HG03095 (cell line): Measurements from ENCODE around the gene UBE2B.

Experiments used
- ATAC-seq: cut with Tn5 transposase; IDR thresholded peaks from one replicate; pipeline ENCODE4 v1.9.1; 2021; ENCODE audit warnings: moderate library complexity; ENCODE audit not compliant: unreplicated experiment

Gene UBE2B

DNA sequence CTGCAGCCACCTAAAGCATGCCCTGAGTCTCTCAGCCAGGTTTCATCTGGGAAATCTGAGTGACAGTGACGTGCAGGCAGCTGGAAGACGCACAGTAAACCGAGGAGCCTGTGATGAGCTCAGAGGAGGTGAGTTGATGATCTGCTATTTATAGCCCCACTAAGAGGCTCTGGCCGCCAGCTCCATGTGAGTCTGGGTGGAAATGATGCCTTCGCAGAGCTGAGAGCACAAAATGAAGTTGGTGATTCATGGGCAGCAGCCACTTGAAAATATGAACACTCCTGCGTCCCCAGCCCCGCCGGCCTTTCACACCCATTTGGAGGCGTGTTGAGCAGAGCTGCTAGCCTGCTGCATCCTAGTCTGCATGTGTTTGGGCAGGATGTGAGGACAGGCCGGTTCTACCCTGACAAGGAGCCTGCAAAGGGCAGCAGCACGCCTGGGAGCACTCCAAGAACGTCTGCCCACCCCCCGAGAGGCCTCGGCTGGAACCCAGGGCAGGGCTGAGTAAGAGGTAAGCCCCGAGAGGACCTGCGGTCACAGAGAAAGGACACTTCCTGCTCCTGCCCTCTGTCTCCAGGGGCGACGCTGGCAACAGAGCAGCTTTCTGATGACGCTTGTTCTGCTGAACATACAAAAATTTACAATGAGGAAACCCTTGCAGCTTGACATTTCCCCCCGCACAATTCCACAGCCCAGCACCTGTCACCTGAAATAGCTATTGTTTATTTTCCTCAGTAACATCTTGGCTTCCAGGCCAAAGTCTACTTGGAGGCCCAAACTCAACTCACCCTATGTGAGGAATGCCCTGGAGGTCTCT, 65.4 kb downstream of the UBE2B start:
- peak; percentile 82 for ATAC-seq

DNA sequence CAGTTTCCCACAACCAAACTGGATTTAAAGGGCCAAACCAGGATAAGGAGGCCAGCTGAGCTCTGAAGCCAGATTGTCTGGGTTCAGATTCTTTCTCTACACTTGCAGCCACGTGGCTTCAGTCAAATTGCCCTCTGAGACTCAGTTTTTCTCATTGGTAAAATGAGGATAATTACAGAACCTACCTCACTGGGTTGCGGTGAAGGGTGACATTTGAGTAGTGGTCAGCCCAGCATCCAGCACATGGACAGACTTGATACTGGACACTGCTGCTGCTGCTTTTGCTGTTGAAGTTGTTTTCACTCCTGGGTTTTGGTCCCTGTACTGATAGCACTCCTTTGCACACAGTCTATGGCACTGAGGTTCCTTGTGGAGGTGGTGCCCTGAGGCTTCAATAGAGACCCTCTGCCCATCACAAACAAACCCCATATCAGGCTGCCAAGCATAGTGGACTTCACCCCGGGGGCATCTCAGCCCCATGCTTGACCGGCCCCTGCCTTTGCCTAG, 66.0 kb downstream of the UBE2B start:
- ATAC-seq: peak; percentile 9

DNA sequence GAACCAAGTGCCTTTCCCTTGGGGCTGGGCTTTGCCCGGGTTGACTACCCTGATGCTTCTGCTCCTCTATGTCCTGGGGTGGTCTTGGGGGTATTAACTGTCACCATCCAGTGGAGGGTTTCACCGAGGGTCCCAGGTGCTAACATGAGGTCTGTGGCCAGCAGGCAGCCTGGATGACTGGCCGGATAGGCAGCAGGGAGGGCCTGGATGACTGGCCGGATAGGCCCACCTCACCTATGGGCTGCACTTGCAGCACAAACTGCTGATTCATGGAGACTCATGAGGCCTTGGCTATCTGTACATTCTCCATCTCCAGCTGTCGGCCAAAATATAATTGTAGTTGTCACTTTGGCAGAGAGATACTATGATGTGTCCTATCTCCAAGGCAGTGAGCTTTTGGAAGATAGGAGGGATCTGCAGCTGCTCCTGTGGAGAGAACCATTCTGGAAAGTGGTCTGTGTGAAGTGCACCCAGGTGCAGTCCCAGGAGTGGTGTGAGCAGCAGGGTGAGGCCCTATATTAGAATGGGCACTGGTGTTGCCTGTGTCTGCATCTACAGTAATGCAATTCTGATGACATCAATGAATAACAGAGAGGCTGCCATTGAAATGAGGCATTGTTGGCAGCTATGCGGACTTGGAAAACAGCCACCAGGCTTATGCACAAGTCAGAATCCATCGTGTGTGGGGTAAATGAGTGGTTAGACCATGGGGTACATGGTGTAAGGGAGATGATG, 66.6 kb downstream of the UBE2B start:
- no peak for ATAC-seq

DNA sequence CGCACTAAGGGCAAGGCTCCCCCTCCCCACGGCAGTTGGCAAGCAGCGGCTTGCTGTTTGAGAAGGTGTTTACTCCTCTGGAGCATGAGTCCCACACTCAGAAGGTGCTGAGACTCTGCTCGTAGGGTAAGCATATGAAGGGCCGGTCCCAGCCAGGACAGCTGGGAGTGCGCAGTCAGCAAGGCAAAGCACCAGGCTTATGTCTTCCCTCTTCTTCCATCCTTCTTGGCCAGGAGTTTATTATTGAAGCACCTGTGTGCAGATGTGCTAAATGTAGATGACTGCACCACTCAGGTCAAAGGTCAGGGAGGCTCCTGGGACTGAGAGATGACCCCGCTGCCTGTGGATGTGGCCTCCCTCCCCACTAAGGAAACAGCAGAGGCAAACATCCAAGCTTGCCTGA, 67.4 kb downstream of the UBE2B start:
- no peak for ATAC-seq

DNA sequence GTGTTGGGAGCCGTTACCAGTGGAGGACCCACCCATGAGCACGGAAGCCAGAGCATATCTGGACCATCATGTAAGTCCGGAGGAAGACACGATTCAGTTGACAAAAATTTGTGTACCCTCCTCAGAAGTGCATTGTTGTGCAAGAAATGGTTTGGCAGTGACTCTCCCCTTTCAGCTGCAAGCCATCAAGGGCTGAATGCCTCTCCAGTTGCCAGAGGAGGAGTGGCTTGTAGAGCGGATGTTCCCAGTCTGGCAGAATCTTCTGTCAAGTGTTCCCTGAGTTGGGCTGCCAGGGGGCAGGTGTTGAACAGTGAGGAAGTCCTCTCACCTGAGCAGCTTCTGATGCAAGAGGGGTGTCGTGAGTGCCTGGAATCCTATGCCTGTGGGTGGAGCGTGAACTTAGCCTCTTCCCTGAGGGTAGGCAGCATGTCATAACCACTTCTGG, 67.9 kb downstream of the UBE2B start:
- no peak for ATAC-seq

DNA sequence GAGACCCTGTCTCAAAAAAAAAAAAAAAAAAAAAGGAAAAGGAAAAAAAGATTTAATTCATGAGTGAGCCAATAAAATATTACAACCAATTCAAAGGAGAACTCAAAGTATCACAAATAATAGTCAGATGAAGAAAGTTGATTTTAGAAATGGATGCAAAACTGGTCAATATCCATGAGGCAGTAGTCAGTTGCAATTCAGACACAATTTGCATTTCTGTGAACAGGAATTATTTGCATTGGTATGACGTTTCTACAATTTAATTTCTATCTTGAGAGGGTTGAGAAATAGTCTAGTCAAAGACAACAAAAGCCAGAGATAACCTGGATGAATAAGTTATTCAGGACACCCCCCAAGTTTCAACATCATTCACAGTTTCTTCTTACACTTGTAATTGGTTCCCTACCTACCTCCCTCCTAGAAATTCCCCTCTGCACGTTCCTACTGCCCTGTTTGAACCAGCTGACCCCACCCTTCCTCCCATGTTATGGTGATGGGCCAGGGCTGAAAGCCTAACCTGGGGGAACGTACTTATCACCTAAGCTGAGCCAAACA, 68.9 kb downstream of the UBE2B start:
- no peak for ATAC-seq
